D341Med (cell line): ENCODE data around the gene CD101.
A peak's percentile ranks its signal among the peaks of the same experiment; 100 is the strongest.

Experiments used
- DNase-seq: peaks from one replicate; pipeline ENCODE4 v3.0.0; 2012; ENCODE audit warnings: low spot score

CD101 gene

DNA sequence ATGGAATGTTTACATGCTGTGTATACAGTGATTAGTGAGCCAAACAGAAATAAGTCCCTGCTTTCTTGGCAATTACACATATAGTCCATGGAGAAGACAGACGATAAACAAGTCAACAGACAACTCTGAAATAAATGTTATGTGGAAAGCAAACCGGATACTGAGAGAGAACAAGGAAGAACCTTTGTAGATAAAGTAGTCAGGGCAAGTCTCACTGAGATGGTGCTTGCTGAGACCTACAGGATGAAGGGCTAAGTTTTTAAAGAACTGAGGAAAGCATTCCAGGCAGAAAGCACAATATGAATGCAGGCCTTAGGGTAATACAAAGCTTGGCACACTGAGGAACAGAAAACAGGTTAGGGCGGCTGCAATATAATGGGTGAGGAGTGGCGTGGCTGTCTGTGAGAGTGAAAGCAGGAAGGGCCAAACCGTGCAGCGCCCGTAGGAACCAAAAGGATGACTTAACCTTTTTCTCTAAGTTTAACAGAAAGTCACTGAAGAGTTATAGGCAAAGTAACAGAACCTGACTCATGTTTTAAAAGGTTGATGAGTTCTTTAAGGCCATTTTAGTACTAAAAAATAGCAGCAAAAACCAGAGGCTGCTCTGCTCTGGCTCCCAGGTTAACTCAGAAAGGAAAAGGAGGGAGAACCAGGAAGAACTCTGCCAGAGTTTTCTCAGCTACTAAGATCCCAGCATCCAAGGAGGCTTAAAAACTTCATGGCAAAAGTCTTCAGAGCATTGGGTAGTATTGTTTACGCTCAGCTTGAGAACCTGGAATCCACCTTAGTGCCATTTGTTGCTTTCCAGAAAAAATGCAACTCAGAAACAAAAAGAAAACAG is 49.9 kb downstream of the CD101 start:
- DNase-seq = no peak

- no peak for DNase-seq
These were observed 52.5 kb downstream of the CD101 start for GRCh38 chr1:117054068-117054467.

DNA sequence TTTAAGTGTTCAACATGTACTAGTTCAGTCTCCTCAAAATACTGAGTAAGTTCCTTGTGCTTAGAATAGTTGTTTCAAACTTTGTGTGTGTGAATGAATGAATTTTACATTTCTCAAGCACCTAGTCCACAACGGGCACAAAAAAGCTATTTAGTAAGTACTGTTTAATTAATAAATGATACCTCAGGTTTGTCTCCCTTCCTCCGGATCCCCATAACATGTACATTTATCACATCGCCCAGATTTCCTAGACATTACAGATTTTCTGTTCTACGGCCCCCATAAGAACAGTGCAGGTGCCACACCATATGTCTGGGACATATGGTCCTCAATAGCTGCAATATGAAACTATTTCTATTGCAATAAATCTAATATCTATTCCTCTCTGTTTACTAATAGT is 57.2 kb downstream of the CD101 start:
- DNase-seq = no peak

- DNase-seq = peak; percentile 52
These were observed 57.7 kb downstream of the CD101 start for GRCh38 chr1:117059334-117059677.

GRCh38 chr1:117059678-117060440 is 58.3 kb downstream of the CD101 start, which contains the start of gene TTF2:
Gene TTF2, plus strand, starts transcription at chr1:117060326. Its CDS starts 21 bp downstream, at chr1:117060347.
- DNase-seq = peak; percentile 92

- peak; percentile 47 for DNase-seq
These were observed 59.1 kb downstream of the CD101 start for GRCh38 chr1:117060441-117061317.

GRCh38 chr1:117061986-117062415 is 60.4 kb downstream of the CD101 start:
- DNase-seq = no peak

- no peak for DNase-seq
These were observed 64.8 kb downstream of the CD101 start for GRCh38 chr1:117066367-117066766.

GRCh38 chr1:117067533-117068370 is 66.2 kb downstream of the CD101 start:
- DNase-seq = peak; percentile 56

DNA sequence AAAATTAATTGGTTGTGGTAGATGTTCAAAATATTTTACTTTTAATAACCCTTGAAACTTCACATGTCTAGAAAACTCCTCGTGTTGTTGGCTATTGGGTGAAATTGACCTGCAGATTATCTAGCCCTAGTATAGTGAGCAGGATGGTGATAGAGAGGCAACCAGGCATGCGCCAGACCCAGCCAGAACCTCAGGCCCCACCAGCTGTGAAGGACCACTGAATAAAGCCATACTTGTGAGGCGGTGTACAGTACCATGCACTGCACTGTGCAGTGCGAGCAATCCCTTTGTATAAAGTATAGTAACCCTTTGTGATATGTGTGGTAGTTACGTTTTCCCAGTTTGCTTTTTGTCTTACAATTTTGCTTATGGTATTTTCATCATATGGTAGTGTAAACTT is 67.0 kb downstream of the CD101 start:
- no peak for DNase-seq

DNA sequence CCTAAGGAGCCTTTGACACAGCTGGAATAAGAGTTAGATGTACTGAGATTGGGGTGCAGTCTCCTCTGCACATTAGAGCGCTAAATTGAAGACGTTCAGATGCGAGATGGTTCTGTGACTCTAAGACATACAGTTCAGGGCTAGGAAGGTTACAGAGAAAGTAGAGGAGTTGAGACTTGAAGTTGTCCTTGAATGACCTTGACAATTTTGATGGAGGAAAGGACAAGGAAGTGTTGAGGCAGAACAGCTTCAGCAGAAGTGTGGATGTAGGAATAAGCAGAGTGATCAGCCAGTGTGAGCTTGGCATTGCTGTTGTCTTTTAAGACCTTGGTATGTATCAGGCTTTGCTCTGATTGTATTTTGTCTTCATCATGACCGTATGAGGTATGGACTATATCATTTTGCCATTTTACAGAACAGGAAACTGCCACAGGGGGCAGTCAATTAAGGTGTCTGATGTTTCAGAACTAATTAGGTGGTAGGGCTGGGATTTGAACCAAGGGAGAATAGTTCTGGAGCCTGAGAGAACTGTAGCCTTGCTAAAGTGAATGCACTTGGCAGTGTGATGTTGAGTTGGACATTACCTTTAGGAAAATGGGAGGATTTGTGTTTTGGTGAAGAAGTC is 67.8 kb downstream of the CD101 start:
- no peak for DNase-seq

GRCh38 chr1:117070124-117070523 is 68.6 kb downstream of the CD101 start:
- DNase-seq = no peak

DNA sequence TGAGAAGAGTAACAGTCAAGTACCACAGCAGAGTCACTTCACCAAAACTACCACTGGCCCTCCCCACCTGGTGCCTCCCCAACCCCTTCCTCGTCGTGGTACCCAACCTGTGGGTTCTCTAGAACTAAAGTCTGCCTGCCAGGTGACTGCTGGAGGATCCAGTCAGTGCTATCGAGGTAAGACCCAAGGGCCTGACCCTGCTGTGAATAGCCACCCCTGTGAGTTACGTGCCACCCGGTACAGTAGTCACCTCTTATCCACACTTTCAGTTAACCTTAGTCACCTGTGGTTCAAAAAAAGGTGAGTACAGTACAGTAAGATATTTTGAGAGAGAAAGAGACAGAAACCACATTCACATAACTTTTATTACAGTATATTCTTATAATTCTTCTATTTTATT is 75.1 kb downstream of the CD101 start:
- DNase-seq = no peak

GRCh38 chr1:117077267-117077666 is 75.7 kb downstream of the CD101 start:
- no peak for DNase-seq

GRCh38 chr1:117079737-117080136 is 78.2 kb downstream of the CD101 start:
- no peak for DNase-seq

- DNase-seq = no peak
These were observed 82.7 kb downstream of the CD101 start for GRCh38 chr1:117084231-117084630.
